ENCODE data around the gene BMP8A. TPM values are rescaled to one million over a fixed set of nuclear protein-coding genes. Genes with fewer than 3 reads are reported as not detected.
"Not testable (repeated sequence)": the region's sequence is repeated elsewhere in the genome, so short reads cannot be mapped to it uniquely, and the experiment has no call there.

BMP8A gene
- total RNA-seq, 1 experiment from 2014 or later, result 0.07 TPM

DNA sequence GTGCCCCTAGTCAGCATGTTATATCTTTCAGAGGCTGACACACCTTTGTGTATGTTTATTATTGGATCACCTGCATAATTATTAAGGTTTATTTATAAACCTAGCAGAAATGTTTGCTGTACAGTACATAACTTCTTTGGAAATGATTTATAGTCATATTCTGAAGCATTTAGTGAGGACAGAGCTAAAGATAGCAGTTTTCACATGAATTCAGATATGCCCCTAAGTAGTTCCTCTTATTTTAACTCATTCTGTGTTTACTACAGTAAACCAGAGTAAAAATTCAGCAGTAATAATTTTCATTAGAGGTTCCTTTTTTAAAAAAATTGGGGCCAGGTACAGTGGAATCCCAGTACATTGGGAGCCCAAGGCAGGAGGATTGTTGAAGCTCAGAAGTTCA lies 21.4 kb upstream of the BMP8A start:
- Histone ChIP-seq H3K27me3 (ENCODE audit: control insufficient read depth, insufficient read depth, low read length) (no peaks in the 10 kb centered on the region), H3K36me3 (replicated peaks; ENCODE audit: control insufficient read depth, insufficient read depth, low read length) (peaks cover 34% of the 10 kb centered on the region), H3K4me3 (ENCODE audit: insufficient read depth, low read depth, low read length) (no peak overlapping the region)
- no peak for DNase-seq

DNA sequence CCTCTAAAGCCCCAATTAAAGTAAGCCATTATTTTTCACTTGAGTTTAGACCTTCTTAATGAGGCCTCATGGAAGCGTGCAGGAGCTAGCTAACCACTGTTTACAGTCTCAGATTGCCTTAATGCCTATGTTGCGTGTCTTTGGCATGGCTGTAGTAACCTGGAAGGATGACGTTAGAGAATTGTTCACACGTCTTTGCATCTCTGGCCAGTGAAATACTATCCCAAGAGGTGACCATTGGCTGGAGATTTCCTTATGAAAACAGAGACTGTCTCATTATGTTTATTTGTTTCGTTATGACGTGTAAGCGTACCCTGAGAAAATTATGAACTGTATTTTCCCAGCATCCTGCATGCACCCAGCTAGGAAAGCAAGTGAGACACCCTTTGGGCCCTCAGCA lies 18.6 kb upstream of the BMP8A start:
- H3K27me3 ChIP-seq (ENCODE audit: control insufficient read depth, insufficient read depth, low read length), result no peaks in the 10 kb centered on the region
- no peak for DNase-seq
- peaks cover 22% of the 10 kb centered on the region for H3K36me3 ChIP-seq (replicated peaks; ENCODE audit: control insufficient read depth, insufficient read depth, low read length)
- no peak overlapping the region for H3K4me3 ChIP-seq (ENCODE audit: insufficient read depth, low read depth, low read length)

DNA sequence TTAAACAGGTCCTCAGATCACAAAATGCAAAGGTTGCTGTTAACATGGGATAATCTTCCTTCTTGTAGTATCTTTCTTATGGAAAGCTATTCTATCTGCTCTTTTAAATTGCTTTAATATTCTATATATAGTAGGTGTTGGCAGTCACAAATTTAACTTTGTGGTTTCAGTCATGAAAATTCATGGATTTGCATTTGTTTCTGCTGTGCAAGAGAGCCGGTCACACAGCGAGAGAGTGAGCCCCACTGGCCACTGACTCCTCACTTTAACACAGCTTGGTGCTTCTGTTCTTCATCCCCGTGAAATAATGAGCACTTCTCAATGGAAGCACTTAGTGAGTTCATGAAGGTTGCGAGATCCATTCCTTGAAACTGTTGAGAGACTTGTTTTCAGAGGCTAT lies 18.1 kb upstream of the BMP8A start:
- Histone ChIP-seq H3K4me3 (ENCODE audit: insufficient read depth, low read depth, low read length) (no peak overlapping the region), H3K36me3 (replicated peaks; ENCODE audit: control insufficient read depth, insufficient read depth, low read length) (peaks cover 22% of the 10 kb centered on the region)

DNA sequence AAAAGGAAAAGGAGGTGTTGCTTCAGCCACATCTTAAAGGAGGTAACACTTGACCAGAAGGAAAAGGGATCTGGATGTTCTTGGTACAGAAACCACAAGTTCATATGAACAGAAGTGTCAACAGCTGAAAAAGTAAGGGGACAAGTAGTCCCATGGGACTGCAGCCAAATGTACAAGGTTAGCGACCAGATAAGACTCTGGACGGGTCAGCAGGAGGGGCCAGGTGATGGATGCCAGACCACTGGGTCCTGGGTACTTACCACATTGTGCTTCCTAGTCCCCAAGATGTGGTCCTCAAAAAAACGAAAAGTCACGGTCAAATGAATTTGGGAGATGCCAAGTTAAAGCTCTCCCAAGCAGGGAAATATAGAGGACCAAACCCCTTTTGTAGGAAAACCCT lies 16.6 kb upstream of the BMP8A start:
- no peak for DNase-seq
- no peaks in the 10 kb centered on the region for H3K27me3 ChIP-seq (ENCODE audit: control insufficient read depth, insufficient read depth, low read length)
- H3K4me3 ChIP-seq (ENCODE audit: insufficient read depth, low read depth, low read length), result no peak overlapping the region
- peaks cover 17% of the 10 kb centered on the region for H3K36me3 ChIP-seq (replicated peaks; ENCODE audit: control insufficient read depth, insufficient read depth, low read length)

More for the DNA sequence above, 18.1 kb upstream of the BMP8A start:
- H3K27me3 ChIP-seq (ENCODE audit: control insufficient read depth, insufficient read depth, low read length), result no peaks in the 10 kb centered on the region
- DNase-seq, result no peak

DNA sequence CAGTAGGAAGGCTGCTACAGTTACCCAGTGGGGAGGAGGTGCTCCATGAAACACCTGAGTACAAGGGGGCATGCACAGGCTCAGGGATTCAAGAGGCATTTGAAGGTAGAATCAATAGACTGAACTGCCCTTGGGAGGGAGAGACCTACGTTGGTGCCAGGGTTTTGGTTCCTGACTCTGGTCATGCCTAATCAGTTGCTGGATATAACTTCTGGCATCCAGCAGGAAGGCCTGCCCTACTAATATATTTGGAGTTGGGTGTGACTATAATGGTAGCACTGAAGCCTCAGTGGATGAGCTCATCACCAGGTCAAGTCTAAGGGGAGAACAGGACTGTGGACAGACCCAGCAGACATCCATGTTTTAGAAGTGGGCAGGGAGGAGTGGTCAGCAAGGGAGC lies 15.9 kb upstream of the BMP8A start:
- H3K4me3 ChIP-seq (ENCODE audit: insufficient read depth, low read depth, low read length); DNase-seq; H3K27me3 ChIP-seq (ENCODE audit: control insufficient read depth, insufficient read depth, low read length): not testable (repeated sequence)
- H3K36me3 ChIP-seq (replicated peaks; ENCODE audit: control insufficient read depth, insufficient read depth, low read length), result peaks cover 21% of the 10 kb centered on the region

DNA sequence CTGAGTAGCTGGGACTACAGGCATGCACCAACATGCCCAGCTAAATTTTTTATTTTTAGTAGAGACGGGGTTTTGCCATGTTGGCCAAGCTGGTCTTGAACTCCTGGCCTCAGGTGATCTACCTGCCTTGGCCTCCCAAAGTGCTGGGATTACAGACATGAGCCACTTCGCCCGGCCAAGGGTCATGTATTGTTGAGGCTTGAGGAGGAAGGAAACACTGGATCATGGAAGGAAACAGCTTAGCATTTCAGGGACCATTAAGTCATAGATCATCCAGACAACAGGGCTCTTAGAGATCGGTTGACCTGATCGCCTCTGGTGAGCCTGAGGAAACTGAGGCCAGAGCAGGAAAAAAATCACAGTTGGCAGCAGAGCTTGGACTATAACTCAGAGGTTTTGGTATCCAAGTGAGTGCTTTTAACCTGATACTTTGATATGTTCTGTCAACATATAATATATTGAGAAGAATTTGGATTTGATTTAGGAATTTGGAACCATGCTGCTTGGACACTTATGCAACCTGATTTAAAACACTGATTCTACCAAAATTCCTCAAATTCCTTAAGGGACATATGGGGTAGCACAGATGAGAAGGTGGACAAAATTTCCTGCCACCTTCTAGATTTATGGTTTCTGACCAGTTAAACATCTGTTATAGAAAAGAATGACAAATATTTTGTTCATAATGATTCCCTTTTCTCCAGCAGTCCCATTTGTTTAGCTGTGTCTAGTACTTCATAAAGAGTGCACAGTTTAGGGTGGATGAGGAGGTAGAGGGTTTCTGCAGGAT lies 13.1 kb upstream of the BMP8A start:
- Histone ChIP-seq H3K27me3 (ENCODE audit: control insufficient read depth, insufficient read depth, low read length) (no peaks in the 10 kb centered on the region), H3K4me3 (ENCODE audit: insufficient read depth, low read depth, low read length) (no peak overlapping the region), H3K36me3 (replicated peaks; ENCODE audit: control insufficient read depth, insufficient read depth, low read length) (peaks cover 29% of the 10 kb centered on the region)
- no peak for DNase-seq

DNA sequence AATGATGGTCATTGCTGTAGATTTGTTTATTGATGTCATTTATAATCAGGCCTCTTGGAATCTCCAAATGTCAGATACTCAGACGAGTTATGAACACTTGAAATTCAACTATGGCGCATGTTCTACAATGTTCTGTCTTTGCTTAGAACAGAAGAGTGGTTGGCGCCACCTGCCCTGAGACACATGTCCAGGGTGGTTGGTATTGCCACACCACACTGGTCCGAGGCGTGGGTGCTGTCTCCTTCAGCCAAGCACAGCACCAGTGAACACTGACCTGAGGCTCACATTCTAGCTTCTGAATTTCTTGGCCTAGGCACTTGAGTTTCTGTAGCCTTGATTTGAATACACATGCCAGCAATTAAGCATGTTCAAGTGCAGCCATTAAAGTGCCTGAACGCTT lies 10.1 kb upstream of the BMP8A start:
- no peak overlapping the region for H3K4me3 ChIP-seq (ENCODE audit: insufficient read depth, low read depth, low read length)
- no peaks in the 10 kb centered on the region for H3K27me3 ChIP-seq (ENCODE audit: control insufficient read depth, insufficient read depth, low read length)
- H3K36me3 ChIP-seq (replicated peaks; ENCODE audit: control insufficient read depth, insufficient read depth, low read length), result peaks cover 42% of the 10 kb centered on the region
- DNase-seq, result no peak

DNA sequence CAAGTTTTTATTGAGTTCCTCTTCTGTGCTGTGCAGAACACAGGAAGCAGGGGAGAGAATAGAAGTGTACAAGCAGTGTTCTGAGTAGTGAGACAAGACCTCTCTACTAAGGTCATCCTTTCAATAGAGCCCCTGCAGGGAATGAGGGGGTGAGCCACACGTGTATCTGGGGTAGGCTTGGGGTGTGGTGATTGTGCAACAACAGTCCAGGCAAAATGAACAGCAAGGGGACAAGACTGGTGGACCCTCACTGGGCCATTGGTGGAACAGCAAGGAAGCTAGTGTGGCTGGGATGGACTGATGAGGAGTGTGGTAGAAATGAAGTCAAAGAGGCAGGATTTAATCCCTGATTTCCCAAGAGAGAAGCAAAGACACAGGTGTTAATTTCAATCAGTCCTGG lies 8.2 kb upstream of the BMP8A start:
- no peak for DNase-seq
- H3K4me3 ChIP-seq (ENCODE audit: insufficient read depth, low read depth, low read length), result no peak overlapping the region
- H3K27me3 ChIP-seq (ENCODE audit: control insufficient read depth, insufficient read depth, low read length), result no peaks in the 10 kb centered on the region
- H3K36me3 ChIP-seq (replicated peaks; ENCODE audit: control insufficient read depth, insufficient read depth, low read length), result peaks cover 43% of the 10 kb centered on the region

DNA sequence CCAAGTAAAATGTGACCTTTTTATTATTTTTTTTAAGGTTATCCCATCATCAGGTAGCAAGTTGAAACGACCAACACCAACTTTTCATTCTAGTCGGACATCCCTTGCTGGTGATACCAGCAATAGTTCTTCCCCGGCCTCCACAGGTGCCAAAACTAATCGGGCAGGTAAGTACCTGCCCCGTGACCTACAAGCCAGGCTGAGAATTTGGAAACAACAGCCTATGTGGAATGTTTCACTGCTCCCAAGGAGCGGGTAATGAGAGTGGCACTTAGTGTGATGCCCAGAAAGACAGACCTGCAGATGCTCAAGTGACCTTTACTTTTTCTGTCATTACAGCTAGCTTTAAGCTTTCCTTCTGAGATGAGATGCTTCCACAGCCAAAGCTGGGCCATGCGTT lies 6.9 kb upstream of the BMP8A start:
- Histone ChIP-seq H3K4me3 (ENCODE audit: insufficient read depth, low read depth, low read length) (no peak overlapping the region), H3K36me3 (replicated peaks; ENCODE audit: control insufficient read depth, insufficient read depth, low read length) (peaks cover 38% of the 10 kb centered on the region)
- DNase-seq, result no peak

DNA sequence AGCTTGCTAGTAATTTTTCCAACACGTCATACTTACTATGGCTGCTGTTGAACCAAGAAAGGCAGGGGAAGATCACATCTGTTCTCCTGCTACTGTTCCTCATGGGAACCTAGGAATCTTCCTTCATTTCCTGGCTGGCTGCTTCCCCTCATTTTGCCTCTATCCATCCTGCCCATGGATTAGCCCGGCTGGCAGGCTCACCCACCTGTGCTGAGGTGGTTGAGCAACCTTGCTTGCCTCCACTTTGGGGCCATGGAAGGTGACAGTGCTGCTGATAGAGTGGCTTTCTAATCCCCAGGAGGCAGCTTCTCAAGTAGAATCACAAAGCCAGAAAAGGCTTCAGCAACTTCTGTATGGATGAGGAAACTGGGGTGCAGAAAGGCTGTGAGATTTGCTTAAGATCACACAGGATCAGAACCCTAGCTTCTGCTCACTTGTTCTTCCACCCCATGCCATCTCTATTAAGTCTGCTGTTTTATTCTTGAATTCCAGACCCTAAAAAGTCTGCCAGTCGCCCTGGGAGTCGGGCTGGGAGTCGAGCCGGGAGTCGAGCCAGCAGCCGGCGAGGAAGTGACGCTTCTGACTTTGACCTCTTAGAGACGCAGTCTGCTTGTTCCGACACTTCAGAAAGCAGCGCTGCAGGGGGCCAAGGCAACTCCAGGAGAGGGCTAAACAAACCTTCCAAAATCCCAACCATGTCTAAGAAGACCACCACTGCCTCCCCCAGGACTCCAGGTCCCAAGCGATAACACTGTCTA lies 6.2 kb upstream of the BMP8A start:
- Histone ChIP-seq H3K27me3 (ENCODE audit: control insufficient read depth, insufficient read depth, low read length) (peaks cover 15% of the 10 kb centered on the region; the same call in 1 of the 2 replicates), H3K4me3 (ENCODE audit: insufficient read depth, low read depth, low read length) (no peak overlapping the region), H3K36me3 (replicated peaks; ENCODE audit: control insufficient read depth, insufficient read depth, low read length) (peaks cover 32% of the 10 kb centered on the region)
- no peak for DNase-seq

More for the DNA sequence above, 6.9 kb upstream of the BMP8A start:
- H3K27me3 ChIP-seq (ENCODE audit: control insufficient read depth, insufficient read depth, low read length), result peaks cover 8% of the 10 kb centered on the region; the same call in 1 of the 2 replicates

DNA sequence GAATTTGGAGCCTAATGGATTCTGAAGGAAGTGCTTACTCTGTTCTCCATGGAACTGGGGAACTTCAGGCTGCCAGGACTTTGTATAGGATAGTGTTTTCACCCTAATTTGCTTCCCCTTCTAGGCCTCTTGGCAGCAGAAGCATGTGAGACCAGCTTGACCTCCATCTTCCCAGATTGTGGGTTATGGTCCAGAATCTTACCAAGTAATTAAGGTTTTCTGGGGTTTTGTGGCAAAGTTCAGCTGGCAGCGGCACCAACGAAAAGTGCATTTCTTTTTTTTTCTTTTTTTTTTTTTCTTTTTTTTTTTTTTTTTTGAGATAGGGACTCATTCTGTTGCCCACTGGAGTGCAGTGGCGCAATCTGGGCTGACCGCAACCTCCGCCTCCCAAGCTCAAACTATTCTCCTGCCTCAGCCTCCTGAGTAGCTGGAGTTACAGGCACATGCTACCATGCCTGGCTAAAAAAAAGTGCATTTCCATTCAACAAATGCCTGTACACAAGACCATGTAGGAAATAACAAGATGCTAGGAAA lies 3.4 kb upstream of the BMP8A start:
- DNase-seq, result no peak
- Histone ChIP-seq H3K4me3 (ENCODE audit: insufficient read depth, low read depth, low read length) (no peak overlapping the region), H3K36me3 (replicated peaks; ENCODE audit: control insufficient read depth, insufficient read depth, low read length) (peaks cover 18% of the 10 kb centered on the region), H3K27me3 (ENCODE audit: control insufficient read depth, insufficient read depth, low read length) (peaks cover 39% of the 10 kb centered on the region)

DNA sequence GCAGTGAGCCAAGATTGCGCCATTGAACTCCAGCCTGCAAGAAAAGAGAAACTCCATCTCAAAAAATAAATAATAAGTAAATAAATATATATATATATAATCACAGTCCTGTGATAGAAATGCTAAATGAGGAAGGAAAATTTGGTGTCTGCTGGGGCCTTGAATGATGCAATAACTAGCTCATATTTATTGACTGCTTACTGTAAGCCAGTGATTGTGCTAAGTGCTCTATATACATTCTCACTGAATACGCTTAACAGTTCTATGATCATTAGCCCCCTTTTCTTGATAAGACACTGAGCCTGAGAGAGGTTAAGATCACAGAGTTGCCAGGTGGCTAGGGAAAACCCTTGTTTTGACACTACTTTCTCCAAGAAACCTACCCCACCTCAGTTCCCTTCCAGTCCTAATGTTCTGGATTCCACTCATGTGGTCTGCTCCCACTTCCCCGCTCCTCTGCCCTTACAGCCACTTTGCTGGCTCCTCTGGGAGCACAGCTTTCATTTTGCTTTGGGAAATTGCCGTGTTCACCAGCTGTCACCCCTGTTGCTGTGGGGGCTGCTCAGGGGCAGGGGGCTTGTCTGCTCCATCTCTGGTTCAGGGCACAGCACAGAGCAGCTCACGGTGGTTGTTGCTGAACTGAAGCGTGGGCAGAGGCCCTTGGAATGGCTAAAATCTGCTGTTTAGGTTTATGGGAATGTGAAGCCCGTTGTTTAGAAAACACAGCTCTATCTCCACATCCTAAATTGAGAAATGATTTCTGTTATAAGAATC lies 2.5 kb upstream of the BMP8A start:
- peak; percentile 21 for DNase-seq
- Histone ChIP-seq H3K27me3 (ENCODE audit: control insufficient read depth, insufficient read depth, low read length) (peaks cover 47% of the 10 kb centered on the region), H3K4me3 (ENCODE audit: insufficient read depth, low read depth, low read length) (no peak overlapping the region), H3K36me3 (replicated peaks; ENCODE audit: control insufficient read depth, insufficient read depth, low read length) (peaks cover 14% of the 10 kb centered on the region)

DNA sequence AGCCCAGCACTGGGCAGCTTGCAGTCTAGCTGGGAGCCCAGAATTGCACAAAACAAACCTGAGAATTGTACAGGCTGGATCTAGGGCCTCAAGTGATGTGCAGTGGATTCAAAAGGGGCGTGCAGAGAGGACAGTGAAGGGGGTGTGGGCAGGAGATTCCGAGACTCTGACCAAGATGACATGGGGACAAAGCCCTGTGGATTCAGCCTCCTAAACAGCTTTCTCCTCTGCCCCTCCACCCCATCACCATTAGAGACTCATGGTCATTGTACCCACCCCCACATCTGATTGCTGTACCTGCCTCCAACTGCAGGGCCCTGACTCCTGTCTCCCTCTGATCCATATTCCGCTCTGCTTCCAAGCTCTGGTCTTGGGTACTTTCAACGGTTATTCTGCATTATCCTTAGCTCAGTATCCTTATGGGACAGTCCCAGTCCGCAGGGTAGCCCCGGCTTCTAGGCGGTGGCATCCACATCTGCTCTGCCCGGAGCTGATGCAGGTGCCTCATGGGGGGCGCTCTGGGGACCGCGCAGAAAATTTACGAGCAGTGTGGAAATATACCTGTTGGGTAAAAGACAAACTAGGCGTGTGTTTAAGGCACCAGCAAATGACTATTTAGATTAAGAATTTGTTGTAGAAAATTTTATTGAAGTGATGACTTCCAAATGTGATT lies 1.7 kb upstream of the BMP8A start:
- peaks cover 54% of the 10 kb centered on the region for H3K27me3 ChIP-seq (ENCODE audit: control insufficient read depth, insufficient read depth, low read length)

DNA sequence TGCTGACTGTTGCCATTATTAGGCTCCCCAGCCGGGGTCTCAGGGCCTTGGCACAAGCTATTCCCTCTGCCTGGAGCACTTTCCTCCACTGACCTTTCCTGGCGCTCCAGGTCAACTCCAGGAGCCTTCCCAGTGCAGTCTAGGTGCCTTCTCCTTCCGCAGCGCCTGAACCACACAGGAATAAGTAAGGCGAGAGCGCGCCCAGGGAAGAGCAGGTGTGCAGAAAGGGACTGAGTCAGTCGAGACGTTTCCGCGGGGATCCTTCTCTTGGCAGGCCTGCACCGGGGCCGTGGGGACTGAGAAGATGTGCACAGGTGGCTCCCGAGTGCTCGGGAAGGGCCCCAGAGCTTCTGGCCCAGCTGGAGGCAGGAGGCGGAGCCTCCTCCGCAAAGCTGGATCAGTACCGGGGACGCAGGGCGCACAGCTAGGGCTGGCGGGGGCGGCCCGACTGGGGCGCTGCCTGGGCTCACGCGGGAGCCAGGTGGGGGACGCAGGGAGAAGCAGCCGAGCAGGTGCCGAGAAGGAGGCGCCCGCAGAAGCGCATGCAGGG lies 765 bp upstream of the BMP8A start:
- peaks cover 54% of the 10 kb centered on the region for H3K27me3 ChIP-seq (ENCODE audit: control insufficient read depth, insufficient read depth, low read length)
- peaks cover 3% of the 10 kb centered on the region for H3K36me3 ChIP-seq (replicated peaks; ENCODE audit: control insufficient read depth, insufficient read depth, low read length)
- peak; percentile 85 for DNase-seq
- H3K4me3 ChIP-seq (ENCODE audit: insufficient read depth, low read depth, low read length), result peak overlapping the region; percentile 59

More for the DNA sequence above, 1.7 kb upstream of the BMP8A start:
- Histone ChIP-seq H3K36me3 (replicated peaks; ENCODE audit: control insufficient read depth, insufficient read depth, low read length) (peaks cover 12% of the 10 kb centered on the region), H3K4me3 (ENCODE audit: insufficient read depth, low read depth, low read length) (no peak overlapping the region)
- peak; percentile 61 for DNase-seq
